ENCODE data around the gene RELN. TPM values are rescaled to one million over a fixed set of nuclear protein-coding genes. Genes with fewer than 3 reads are reported as not detected.
"Not testable (repeated sequence)": the region's sequence is repeated elsewhere in the genome, so short reads cannot be mapped to it uniquely, and the experiment has no call there.

The RELN gene
- total RNA-seq, 2 donors from 2014 or later, result 2.6 to 3.0 TPM

GRCh38 chr7:103914147-103914899, 75.1 kb downstream of the RELN start:
- DNase-seq (ENCODE audit: low spot score), result no peak
- Histone ChIP-seq H3K9me3 (no peaks in the 10 kb centered on the region), H3K4me1 (replicated peaks) (no peaks in the 10 kb centered on the region), H3K36me3 (no peaks in the 10 kb centered on the region), H3K27ac (no peak overlapping the region), H3K27me3 (replicated peaks; ENCODE audit: insufficient read depth) (no peaks in the 10 kb centered on the region), H3K4me3 (no peak overlapping the region)
- intact Hi-C loops (cut with DNase I), result no loop called here
- 81% methylated on average over 6 of the region's 6 CpGs for WGBS
- no peak for TF ChIP-seq CTCF (IDR thresholded peaks at IDR 0.05)
- no peak for TF ChIP-seq POLR2A (IDR thresholded peaks at IDR 0.05)
- TF ChIP-seq POLR2AphosphoS5 (IDR thresholded peaks at IDR 0.05), result no peak

- no peaks in the 10 kb centered on the region for H3K4me1 ChIP-seq (replicated peaks)
- intact Hi-C loops (cut with DNase I), result no loop called here
- no peak overlapping the region for H3K27ac ChIP-seq
- 52% methylated on average over 1 of the region's 1 CpG for WGBS
- H3K27me3 ChIP-seq (replicated peaks; ENCODE audit: insufficient read depth), result no peaks in the 10 kb centered on the region
- no peak overlapping the region for H3K4me3 ChIP-seq
- H3K9me3 ChIP-seq, result no peaks in the 10 kb centered on the region
- DNase-seq (ENCODE audit: low spot score), result no peak
- H3K36me3 ChIP-seq, result no peaks in the 10 kb centered on the region
- TF ChIP-seq CTCF (IDR thresholded peaks at IDR 0.05) (no peak), POLR2A (IDR thresholded peaks at IDR 0.05) (no peak), POLR2AphosphoS5 (IDR thresholded peaks at IDR 0.05) (no peak)
These were observed 76.4 kb downstream of the RELN start for GRCh38 chr7:103912891-103913605.

- DNase-seq (ENCODE audit: low spot score); H3K36me3 ChIP-seq; H3K4me1 ChIP-seq (replicated peaks); H3K9me3 ChIP-seq; H3K27me3 ChIP-seq (replicated peaks; ENCODE audit: insufficient read depth); H3K4me3 ChIP-seq; intact Hi-C loops (cut with DNase I); H3K27ac ChIP-seq: not testable (repeated sequence)
- 94% methylated on average over 1 of the region's 1 CpG for WGBS
These were observed 78.4 kb downstream of the RELN start for GRCh38 chr7:103911015-103911414.

- TF ChIP-seq POLR2A (IDR thresholded peaks at IDR 0.05) (no peak), POLR2AphosphoS5 (IDR thresholded peaks at IDR 0.05) (no peak), CTCF (IDR thresholded peaks at IDR 0.05) (no peak)
- Histone ChIP-seq H3K27ac (no peak overlapping the region), H3K27me3 (replicated peaks; ENCODE audit: insufficient read depth) (no peaks in the 10 kb centered on the region), H3K9me3 (no peaks in the 10 kb centered on the region), H3K36me3 (no peaks in the 10 kb centered on the region), H3K4me1 (replicated peaks) (no peaks in the 10 kb centered on the region), H3K4me3 (no peak overlapping the region)
- DNase-seq (ENCODE audit: low spot score), result no peak
- intact Hi-C loops (cut with DNase I), result no loop called here
- WGBS, result 26% methylated on average over 2 of the region's 2 CpGs
These were observed 83.5 kb downstream of the RELN start for GRCh38 chr7:103905997-103906396.

GRCh38 chr7:103902917-103903316, 86.5 kb downstream of the RELN start:
- Histone ChIP-seq H3K36me3 (no peaks in the 10 kb centered on the region), H3K27me3 (replicated peaks; ENCODE audit: insufficient read depth) (no peaks in the 10 kb centered on the region), H3K27ac (no peak overlapping the region), H3K9me3 (no peaks in the 10 kb centered on the region), H3K4me1 (replicated peaks) (no peaks in the 10 kb centered on the region), H3K4me3 (no peak overlapping the region)
- TF ChIP-seq CTCF (IDR thresholded peaks at IDR 0.05) (no peak), POLR2A (IDR thresholded peaks at IDR 0.05) (no peak), POLR2AphosphoS5 (IDR thresholded peaks at IDR 0.05) (no peak)
- 12% methylated on average over 3 of the region's 3 CpGs for WGBS
- no peak for DNase-seq (ENCODE audit: low spot score)
- intact Hi-C loops (cut with DNase I), result no loop called here

- H3K4me3 ChIP-seq; intact Hi-C loops (cut with DNase I); DNase-seq (ENCODE audit: low spot score); H3K36me3 ChIP-seq; H3K27ac ChIP-seq; H3K27me3 ChIP-seq (replicated peaks; ENCODE audit: insufficient read depth); H3K9me3 ChIP-seq; H3K4me1 ChIP-seq (replicated peaks): not testable (repeated sequence)
- WGBS, result 81% methylated on average over 4 of the region's 4 CpGs
These were observed 92.6 kb downstream of the RELN start for GRCh38 chr7:103896826-103897225.
